Uterus (tissue), 2 donors: ENCODE results near the gene FOXB2.

Experiments
- CTCF ChIP-seq, 4 experiments: fragments of 200-600 bp in 2 of 4; fragments of 450-650 bp in 2 of 4; sonication (generic) in 2 of 4; IDR thresholded peaks; one replicate each; pipeline ENCODE4 v1.5.1; 2016 to 2019; ENCODE audit warnings: antibody characterized with exemption in 4 of 4, mild to moderate bottlenecking in 2 of 4, moderate library complexity in 1 of 4
- POLR2A ChIP-seq, 2 donors: fragments of 450-650 bp; IDR thresholded peaks; one replicate each; pipeline ENCODE4 v1.6.1; 2016; ENCODE audit warnings: antibody characterized with exemption in 2 of 2, mild to moderate bottlenecking in 1 of 2, moderate library complexity in 1 of 2

- TF ChIP-seq POLR2A (IDR thresholded peaks at IDR 0.05) (no peak), CTCF (IDR thresholded peaks at IDR 0.05) (peak; percentile 40 to 58 (median 48))
These were observed 22.8 kb upstream of the FOXB2 start for GRCh38 chr9:76996700-76997099.
